Dermis microvascular lymphatic vessel endothelial cell (primary cell): Measurements from ENCODE around the gene LIMCH1. TPM values are rescaled to one million over a fixed set of nuclear protein-coding genes. Genes with fewer than 3 reads are reported as not detected.

ENCODE experiments used
- DNase-seq, 2 donors: peaks; one replicate each; pipeline versions ENCODE4 v3.0.0 to v3.0.0-alpha.2; 2010; ENCODE audit warnings: low read depth in 2 of 2
- total RNA-seq: library from RNA; depleted of rRNA; stranded (reverse); fragments of >200 nt; gene quantifications from 2 replicates; pipeline ENCODE4 v1.2.1, GENCODE V29; 2014

LIMCH1 gene
- total RNA-seq, 1 donor from 2014 or later = 17.3 TPM

DNA sequence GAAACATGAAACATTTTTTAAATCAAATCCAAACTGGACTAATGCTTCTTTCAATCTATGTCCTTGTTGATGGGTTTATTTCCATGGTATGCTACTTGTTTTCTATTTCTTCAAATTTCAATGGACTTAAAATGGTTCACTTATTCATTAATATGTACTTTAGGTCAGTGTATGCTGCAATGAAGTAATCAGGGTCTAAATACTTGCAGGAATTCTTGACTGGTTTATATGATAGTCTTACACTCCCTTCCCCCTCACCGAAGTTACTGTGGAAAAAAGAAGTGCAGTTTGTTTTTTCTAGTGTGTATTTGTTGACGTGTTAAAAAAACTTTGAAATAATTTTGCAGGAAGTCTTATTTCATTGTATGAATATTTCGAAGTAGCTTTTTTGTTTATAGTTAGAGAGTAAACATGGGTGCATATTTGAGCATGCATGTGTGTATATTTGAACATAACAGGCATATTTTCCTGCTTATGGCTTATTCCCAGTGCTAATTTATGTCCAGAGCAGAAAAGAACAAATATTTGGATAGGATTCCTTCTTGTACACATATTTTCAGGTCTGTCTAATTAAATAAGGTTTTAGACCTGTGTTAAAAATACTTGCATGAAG, 65.0 kb downstream of the LIMCH1 start:
- DNase-seq = no peak

DNA sequence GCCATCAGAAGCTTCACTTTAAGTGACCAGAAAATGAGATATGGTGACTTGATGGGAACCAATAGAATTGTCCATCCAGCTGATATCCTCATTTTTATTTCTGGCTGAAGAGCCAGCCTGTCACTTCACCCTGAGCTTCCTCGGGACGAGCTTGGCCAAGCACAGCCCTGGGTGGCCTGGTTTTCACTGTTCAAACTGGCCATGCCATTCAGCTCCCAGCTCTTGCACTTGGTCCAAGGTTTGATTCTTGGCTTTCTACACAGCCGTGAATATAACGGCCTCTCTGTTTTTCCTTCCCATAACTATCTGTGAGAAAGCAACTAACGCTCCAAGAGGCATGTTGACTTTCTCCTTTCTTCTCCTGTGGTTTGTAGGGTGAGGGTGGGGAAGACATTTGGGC, 71.9 kb downstream of the LIMCH1 start:
- no peak for DNase-seq

DNA sequence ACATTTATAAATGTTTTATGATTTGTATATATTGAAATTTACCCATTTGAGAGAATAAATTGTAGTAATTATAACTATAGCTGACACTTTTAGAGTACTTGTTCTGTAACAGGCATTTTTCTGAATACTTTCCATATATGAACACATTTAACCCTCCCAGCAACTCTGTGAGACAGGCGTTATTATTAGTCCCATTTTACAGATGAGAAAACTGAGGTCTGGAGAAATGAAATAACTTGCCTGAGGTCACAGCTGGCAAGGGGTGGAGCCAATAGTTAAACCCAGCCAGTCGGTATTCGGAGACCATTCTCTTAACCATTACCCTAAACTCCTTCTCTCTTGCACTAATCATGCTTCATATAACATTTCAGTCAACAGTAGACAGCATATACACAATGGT, 72.5 kb downstream of the LIMCH1 start:
- no peak for DNase-seq

DNA sequence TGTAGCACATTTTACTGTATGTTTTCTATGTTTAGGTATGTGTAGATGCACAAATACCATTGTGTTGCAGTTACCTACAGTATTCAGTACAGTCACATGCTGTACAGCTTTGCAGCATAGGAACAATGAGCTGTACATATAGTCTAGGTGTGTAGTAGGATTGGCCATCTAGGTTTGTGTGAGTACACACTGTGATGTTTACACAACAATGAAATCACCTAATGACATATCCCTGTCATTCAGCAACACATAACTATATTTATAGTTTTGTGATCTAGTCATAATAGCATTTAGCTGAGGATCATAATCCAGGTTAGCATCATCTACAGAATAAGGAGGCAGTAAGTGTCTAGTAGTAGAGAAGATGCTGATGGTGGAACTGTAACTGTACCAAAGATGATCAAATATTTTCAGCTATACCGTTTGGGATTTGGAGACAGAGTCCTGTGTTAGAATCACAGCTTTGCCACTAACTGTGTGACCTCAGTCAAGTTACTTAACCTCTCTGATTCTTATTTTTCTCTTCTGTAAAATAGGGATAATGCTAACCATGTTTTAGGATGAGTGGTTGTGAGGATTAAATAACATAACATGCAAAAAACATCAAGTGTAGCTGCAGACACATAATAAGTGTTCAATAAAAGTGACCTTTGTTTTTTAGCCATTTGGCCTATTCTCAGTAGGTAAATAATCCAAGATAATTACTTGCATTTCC, 73.3 kb downstream of the LIMCH1 start:
- DNase-seq = no peak

DNA sequence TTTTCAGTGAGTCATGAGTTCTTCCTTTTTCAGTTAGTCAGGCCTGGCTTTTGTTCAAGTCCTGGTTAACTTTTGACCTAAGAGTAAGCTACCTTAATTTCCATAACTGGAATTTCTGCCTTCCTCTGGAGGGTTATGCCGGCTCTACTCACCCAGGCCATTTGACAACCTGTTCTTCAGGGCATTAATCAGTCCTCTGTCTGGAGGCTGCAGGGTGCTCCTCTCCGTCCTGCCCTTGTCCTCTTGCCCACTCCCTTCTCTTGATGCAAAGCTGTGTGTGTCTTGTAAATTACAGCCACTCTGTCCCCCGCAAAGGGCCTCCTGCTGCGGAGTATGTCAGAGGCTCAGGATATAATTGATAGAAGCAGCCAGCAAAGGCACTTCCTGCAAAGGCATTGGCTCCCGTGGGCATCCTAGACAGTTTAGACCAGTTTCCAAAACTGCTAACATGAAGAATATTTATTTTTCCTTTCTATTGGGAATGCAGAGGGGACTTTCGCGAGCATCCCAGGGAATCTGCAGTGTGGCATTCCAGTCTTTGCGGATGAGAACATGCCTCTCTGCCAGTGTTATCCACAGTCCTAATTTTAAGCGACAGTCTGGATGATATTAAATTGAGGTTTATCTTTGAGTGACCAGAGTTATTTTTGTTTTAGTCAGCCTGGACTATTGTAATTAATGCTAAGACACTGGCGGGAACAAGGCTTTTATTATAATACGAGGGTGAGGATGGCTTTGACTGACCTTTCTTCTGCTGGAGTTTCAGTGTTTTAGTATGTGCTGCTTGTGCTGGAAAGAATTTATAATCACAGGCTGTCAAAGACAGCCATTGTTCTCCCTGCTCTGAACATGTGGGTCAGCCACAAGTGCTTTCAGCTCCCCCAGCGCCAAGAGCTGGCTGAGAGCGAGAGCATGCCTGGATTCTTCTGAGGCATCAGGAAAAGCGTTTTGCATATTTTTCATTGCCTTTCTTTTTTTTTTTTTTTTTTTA, 74.2 kb downstream of the LIMCH1 start:
- DNase-seq = peak; percentile 40 to 60

DNA sequence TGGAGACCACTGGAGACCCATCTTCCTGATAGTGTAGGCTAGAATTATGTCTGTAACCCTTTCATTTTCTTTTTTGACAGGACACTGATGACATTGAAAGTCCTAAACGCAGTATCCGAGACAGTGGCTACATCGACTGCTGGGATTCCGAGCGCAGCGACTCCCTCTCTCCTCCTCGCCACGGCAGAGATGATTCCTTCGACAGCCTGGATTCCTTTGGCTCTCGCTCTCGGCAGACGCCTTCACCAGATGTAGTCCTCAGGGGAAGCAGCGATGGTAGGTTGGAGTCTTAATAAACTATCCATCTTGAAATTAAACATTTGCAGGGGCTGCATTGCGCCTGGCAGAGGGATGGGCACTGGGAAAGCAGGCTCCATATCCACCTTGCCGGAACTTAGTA, 75.4 kb downstream of the LIMCH1 start:
- DNase-seq = no peak

DNA sequence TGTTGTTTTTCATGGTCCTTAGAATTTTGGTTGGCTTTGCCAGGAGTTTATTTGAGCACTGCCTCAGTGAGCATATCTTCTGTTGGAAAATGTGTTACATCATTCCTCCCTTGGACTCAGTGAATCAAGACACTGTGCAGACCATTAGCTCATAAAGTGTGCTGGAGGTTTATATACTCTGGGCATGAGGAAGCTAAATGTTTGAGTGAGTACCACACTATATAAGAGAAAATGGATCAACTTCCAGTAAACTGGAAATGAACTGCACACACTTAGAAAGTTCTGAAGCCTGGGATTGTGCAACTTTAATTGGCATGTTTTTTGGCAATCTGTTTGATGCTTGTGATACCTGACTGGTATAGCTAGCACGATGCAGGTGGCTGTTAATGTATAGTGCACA, 75.9 kb downstream of the LIMCH1 start:
- no peak for DNase-seq

DNA sequence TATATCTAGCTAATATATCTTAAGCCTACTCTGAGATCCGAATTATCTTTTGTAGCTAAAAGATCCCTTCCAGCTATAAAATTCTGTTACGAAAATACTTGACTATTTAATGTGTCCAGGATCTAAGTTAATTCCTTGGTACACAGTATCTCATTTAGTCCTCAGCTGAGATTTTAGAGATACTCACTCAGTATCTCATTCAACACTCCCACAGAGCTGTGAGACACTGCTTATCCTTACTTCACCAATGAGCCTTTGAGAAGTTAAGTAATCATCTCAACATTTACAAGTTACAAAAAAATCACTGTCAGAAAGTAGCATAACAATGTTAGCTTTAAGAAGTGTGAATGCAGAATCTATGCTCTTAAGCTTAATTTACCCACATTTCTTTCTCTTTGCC, 76.6 kb downstream of the LIMCH1 start:
- DNase-seq = no peak

DNA sequence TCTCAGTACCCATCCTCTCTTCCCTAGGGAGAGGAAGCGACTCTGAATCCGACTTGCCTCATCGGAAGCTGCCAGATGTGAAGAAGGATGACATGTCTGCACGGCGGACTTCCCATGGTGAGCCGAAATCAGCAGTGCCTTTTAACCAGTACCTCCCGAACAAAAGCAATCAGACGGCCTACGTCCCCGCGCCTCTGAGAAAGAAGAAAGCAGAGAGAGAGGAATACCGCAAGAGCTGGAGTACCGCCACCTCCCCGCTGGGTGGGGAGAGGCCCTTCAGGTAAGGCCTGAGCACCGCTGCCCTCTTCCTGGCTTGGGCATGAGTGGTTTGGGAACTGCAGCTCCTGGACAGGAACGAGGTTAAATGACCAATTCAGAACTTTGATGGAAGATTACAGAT, 81.2 kb downstream of the LIMCH1 start:
- no peak for DNase-seq

DNA sequence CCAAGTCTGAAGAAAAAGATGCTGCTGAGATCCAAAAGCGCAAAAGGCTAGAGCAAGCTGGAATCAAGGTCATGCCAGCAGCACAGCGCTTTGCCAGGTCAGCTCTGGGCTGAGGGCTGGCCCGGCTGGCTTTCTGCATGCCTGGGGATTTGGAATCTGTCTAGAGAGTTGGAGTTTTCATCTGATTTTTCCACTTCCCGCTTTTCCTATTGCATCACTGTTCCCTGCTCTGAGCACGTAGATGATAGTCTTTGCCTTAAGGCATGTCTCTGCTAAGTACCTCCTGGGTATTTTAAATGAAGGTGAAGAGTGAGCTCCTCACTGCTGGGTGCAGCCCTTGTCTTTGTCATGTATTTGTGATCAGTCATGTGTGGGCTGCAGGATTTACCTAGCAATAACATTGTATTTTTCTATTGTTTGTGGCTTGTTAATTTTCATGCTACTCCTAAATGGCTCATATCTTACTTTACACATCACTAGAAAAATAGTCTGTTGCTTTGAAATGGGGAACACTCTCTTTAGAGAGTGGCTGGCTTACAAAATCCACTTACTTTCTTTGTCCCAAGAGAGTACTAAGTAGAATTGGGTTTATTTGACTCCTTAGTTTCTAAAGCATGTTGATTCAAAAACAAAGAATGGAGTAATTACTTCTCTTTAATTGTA, 82.8 kb downstream of the LIMCH1 start:
- no peak for DNase-seq

DNA sequence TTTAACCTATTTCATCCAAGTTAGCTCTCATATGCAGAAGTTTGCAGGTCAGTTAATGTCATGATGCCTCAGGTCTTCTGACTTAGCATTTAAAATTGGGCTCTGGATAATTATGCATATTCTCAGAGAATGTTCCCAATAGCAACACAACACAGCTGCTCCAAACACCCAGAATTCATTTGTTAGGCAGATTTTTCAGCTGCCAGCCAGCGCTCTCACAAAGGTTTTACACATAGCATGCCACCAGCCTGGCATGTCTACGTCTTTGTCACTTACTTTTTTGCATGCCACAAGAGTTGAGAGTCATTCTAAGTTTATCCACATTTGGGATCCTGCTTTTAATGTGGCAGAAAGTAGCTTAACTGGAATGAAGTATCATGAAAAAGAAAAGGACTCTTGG, 84.8 kb downstream of the LIMCH1 start:
- DNase-seq = no peak

DNA sequence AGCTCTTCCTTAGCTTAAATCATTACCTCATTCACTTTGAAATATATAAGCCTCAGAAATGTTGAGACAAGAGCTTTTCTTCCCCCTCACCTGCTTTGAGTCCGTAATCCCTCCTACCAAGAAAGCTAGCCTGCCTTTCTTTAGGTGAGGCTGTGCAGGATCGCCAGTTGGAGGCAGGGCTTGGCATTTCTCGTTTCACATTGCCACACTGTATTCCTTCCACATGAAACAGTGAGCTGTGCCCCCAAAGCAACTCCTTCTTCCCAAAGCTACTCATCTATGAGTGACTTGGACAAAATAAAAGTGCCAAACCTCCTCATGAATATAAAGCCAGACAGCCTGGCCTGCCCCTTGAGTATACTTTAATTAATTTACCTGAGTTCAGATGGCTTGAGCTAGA, 86.8 kb downstream of the LIMCH1 start:
- no peak for DNase-seq

DNA sequence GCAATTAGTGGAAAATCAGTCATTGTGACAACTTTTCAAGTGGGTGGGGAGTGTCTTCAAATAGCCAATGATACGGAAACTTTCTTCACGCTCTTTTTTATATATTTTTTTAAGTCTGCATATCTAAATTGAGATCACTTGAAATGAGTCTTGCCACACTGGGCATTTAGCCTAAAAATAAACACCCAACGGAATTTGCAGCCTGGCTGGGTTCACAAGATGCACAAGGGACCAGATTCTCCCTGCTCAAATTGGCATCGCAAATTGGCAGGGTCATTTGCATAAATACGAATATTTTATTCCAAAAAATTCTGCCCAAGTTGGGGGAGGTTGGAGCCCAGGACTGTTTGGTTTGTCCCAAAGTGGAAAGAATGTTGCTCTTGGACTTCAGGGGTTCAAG, 87.6 kb downstream of the LIMCH1 start:
- DNase-seq = no peak

DNA sequence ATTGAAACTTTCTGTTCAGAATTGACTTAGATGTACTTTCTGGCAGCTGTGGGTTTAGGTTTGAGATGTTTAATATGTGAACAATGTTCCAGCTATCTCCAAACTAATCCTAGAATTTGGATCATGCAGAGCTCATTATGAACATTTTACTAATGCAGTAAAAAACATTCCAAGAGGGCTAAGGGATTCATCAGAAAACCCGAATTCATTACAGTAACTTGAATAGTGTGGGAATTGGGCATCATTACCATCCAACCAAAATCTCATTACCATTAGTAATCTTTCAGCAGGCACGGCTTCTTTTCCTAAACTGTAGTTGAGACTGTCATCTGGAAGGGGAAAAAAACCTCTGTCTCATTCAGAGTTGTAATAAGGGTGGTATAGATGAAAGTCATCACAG, 91.0 kb downstream of the LIMCH1 start:
- DNase-seq = no peak

DNA sequence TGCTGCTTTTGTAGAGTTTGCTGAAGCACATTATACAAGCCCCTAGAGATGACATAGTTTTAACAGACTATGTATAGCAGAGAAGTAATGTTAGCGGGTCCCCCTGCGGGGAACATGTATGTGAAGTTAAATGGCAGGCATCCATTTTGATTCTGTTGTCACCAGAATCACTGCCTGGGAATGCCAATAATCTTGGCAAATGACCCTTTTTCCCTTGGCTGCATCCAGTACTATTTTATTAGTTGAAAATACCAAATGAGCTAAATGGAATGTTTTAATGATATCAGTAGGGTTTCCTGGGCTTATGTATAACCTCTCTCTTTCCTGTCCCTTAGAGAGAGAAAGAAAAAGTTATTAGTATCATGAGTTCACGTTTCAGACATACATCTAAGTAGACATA, 93.6 kb downstream of the LIMCH1 start:
- DNase-seq = no peak

DNA sequence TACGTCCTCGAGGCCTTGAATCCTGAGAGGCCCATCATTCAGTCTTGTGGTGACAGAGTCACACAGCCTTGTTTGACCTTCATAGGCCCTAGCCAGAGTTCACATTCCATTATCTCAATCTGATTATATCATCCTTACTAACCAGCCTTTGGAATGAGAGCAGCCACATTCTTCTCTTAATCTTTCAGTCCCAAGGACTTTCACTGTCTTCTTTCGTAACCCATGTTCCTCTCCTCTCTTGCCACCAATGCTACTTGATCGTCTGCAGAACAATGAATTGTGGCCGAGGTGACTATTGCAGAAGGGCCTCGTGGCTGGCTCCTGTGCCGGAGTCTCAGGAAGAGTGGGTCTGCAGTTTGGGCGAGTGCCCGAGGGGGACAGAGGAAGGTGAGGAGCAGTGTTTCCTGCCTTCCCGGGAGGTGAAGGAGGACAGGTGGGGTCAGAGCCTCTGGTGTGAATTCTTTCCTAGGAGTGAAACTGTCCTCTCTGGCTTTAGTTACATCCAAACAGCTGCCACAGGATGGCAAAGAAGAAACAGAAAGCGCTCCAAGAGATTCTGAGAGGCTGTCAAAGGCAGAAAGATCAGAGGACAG, 94.6 kb downstream of the LIMCH1 start:
- no peak for DNase-seq

DNA sequence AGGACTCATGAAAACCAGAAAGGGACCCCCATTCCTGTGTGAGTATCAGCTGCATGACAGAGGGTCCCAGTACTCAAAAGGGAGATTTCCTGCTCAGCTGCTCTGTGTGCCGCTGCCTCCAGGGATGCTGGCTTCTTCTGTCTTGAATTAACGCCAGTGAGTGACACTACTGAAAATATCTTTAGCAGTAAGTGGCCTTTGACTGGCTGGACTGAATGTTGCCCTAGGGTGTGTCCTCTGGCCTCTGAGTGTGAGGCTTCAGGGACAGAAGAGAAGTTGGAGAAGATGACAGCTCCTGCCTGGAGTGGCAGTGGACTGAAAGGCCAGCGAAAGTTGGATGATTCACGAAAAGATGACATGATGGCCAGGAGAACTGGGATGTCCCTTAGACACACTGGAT, 95.4 kb downstream of the LIMCH1 start:
- DNase-seq = no peak

DNA sequence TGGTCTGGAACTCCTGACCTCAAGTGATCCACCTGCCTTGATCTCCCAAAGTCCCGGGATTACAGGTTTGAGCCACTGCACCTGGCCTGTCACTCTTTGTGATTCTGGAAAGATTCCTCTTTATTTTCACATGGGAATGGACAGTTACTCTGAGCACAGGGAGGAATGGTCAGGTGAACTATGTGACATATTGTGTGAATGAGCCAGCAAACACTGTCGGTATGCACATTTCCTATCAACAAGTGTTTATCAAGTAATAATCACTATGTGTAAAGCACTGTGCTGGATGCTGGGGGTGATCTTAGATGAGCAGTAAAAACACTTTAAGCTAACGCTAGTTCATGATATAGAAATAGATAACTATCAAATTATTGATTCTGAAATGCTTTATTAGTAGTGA, 97.5 kb downstream of the LIMCH1 start:
- DNase-seq = no peak

DNA sequence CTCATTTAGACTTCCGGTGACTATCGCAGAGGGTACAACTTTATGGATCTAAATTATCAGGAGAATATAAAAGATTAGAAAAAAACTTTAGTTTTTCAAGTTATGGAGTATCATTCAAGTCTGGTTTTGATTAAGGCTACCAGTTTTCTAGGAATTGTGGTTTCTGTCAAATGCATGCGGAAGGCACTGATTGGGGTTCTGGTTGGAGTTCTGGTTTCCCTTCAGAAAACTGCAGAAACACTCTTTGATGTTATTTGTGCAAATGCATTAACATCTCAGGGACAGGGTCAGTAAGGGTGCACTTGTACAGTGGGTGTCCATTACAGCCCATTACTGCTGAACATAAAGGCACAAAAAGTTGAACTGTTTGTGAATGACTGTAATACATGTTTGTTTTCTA, 100.2 kb downstream of the LIMCH1 start:
- no peak for DNase-seq

DNA sequence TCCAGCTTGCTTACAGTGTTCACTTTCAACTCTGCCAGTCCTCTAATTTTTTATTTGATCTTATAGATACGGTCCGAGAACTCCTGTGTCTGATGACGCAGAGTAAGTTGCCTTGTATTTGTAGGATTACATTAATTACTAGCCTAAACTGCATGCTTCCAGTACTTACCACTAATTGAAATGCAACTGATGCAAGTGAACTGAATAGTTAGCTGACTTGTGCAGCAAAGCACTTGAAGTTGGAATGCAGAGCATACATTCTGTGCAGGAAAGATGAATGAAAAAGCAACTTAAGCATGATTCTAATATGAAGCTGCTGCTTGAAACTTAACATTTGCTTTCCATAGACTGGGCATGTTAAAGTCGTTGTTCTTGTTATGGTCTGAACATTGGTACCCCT, 100.9 kb downstream of the LIMCH1 start:
- DNase-seq = no peak

DNA sequence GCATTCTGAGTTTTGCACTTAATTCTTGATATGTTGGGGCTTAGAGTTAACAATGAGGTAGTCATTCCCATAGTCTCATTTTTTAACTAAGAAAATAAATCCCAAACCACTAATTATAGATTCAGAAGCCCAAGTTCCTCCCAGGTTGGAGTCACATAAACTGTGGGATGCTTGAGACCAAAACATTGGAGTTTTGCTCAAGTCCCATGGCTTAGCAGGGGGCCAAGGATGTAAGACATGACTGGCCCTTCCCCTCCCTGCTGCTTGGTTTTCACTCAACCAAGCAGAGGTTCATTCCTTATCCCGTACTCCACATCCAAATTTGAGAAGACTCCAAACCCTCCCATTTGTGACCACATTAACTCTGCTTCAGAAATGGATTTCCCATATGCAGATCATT, 101.3 kb downstream of the LIMCH1 start:
- no peak for DNase-seq

DNA sequence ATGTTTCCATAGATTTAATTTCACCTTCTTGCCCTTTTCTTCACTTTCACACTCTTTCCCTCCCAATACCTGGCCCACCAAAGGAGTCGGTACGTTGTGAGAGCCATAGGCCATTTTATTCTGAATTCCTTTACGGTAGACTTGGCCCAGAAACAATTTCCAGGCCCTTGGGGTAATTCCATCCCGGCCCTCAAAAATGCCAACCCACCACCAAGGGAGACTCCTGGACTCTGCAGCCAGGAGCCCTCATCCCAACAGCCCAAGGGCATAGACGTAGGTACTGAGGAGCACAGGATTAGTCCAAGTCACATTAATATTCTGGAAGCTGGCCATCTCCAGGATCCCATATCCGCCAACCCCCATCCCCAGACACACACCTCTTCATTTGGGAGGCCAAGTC, 102.9 kb downstream of the LIMCH1 start:
- no peak for DNase-seq
